ENCODE data around the gene PRKAR1A. TPM values are rescaled to one million over a fixed set of nuclear protein-coding genes. Genes with fewer than 3 reads are reported as not detected.

Gene PRKAR1A
- polyA plus RNA-seq (2013, experiment 1 of 2) = 179 TPM
- polyA plus RNA-seq (2013, experiment 2 of 2) = 150 TPM

DNA sequence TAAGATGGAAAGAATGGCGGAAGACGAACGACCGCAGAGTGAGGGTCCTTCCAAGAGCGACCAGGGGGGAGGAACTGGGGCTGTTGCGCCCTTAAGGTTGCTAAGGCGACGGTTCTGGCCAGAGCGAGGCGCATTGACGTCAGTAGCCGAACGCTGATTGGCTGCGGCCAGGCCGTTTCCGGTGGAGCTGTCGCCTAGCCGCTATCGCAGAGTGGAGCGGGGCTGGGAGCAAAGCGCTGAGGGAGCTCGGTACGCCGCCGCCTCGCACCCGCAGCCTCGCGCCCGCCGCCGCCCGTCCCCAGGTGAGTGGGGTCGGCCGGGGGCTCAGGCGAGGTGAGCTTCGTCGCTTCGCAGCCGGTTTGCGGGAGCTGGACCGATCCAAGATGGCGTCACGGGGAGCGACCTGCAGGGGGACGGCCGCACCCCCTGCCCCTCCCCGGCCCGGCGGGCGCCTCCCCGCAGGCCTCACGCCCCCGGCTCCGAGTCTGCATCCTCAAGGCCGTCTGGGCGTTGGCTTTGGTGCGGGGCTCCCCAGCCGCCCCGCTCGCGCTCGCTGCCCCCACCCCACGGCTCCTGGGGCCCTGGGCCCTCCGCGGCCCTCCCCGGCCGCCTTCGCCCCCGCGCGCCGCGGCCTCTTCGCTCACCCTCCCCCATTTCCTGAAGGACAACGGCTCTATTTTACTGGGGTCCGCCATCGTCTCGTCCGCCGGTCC is at the start of gene PRKAR1A:
TSS of gene PRKAR1A (plus strand) at position 184 of the 713 bp plus-strand sequence. CDS start 2,970 bp downstream, outside the sequence.
- peaks cover 16% of the 10 kb centered on the region for H3K4me1 ChIP-seq (ENCODE audit: control insufficient read depth, insufficient read depth, low read length, poor library complexity, severe bottlenecking)
- H3K4me3 ChIP-seq (ENCODE audit: extremely low read depth, insufficient read depth, low read length, poor library complexity, severe bottlenecking) = peak within 1 kb of the TSS; percentile 83
- 0 to 1% methylated on average over 68 to 72 of the region's 81 CpGs for WGBS, 2 experiments (ENCODE audit: insufficient coverage in 2 of 2)
- H3K27ac ChIP-seq (ENCODE audit: low read depth, low read length, severe bottlenecking) = peak within 1 kb of the TSS; percentile 98
- H3K9me3 ChIP-seq (ENCODE audit: control insufficient read depth, low read length) = peaks cover 5% of the 10 kb centered on the region
- H3K36me3 ChIP-seq (ENCODE audit: control insufficient read depth, insufficient read depth, low read length) = peaks cover 25% of the 10 kb centered on the region

DNA sequence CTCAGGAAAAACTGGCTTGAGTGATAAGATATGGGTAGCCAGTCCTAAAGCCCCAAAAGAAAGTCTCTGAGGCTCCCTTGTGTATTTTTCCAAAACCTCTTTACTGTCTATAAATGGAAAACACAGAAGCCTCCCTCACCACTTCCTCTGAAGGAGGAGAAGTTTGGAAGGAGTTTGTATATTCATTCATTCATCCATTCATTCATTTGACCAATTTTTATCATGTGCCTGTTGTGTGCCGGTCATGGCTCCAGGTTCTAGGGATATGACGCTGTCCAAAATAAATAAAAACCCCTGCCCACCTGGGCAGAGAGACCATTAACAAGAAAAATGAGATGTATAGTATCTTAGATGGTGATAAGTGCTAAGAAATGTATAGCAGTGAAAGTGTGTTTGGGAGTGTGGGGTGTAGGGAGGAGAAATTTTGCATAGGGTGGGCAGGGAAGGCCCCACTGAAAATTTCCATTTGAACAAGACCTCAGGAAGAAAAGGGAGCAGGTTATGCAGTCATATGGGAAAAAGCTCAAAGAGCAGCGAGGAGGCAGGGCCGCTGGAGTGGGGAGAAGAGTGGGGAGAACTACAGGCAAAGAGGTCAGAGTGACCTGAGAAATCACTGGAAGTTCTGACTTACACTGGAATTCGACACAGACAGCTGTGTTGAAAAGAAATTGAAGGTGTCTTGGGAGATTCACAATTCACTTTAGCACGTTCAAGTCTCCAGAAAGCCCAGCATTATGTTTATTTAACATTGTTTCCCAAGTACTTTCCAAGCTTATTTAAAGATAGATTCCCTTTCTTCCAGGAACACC is 48.8 kb upstream of the PRKAR1A start:
- Histone ChIP-seq H3K4me1 (ENCODE audit: control insufficient read depth, insufficient read depth, low read length, poor library complexity, severe bottlenecking) (peaks cover 14% of the 10 kb centered on the region), H3K27ac (ENCODE audit: low read depth, low read length, severe bottlenecking) (no peak overlapping the region), H3K4me3 (ENCODE audit: extremely low read depth, insufficient read depth, low read length, poor library complexity, severe bottlenecking) (no peak overlapping the region), H3K9me3 (ENCODE audit: control insufficient read depth, low read length) (no peaks in the 10 kb centered on the region), H3K36me3 (ENCODE audit: control insufficient read depth, insufficient read depth, low read length) (no peaks in the 10 kb centered on the region)
- 73 to 74% methylated on average over 3 of the region's 6 CpGs for WGBS, 2 experiments (ENCODE audit: insufficient coverage in 2 of 2)

DNA sequence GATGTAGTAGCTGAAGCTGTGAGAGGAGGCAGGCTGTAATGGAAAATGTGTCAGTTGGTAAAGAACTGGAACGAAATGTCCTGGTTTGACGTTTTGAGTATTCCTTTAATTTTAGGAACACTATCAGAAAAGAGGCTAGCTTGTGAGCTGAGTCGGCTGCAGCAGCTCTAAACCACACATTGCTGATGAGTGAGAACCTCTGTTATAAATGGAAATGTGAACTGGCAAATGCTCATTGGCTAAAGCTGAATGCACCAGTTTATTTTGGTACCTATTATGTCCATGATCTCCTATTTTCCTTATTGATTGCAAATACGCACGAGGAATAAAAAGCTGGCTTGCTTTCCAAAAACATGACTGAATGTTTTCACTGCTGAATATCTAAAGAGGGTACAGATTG is 43.9 kb upstream of the PRKAR1A start:
- H3K4me1 ChIP-seq (ENCODE audit: control insufficient read depth, insufficient read depth, low read length, poor library complexity, severe bottlenecking) = peaks cover 12% of the 10 kb centered on the region
- no peaks in the 10 kb centered on the region for H3K36me3 ChIP-seq (ENCODE audit: control insufficient read depth, insufficient read depth, low read length)
- peak overlapping the region; percentile 73 for H3K27ac ChIP-seq (ENCODE audit: low read depth, low read length, severe bottlenecking)
- WGBS, 2 experiments (ENCODE audit: insufficient coverage in 2 of 2) = 72 to 100% methylated on average over 4 to 5 of the region's 5 CpGs
- H3K9me3 ChIP-seq (ENCODE audit: control insufficient read depth, low read length) = no peaks in the 10 kb centered on the region
- no peak overlapping the region for H3K4me3 ChIP-seq (ENCODE audit: extremely low read depth, insufficient read depth, low read length, poor library complexity, severe bottlenecking)

DNA sequence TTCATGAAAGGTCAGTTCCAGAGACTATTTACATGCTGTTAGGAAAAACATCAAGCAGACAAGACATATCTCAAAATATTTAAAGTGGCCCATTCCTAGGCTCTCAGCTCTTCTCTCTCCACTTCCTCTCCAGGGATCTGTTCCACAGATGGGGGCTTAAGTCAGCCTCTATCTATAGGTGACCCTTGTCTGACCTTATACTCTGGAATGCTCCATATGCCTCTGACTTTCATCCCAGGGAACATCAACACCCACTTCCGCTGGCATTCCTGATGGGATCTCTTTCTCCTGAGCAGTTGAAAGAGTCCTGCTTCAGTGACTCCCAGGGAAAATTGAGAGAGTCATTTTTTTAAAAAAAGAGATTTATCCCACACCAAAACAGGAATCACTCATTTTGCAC is 43.4 kb upstream of the PRKAR1A start:
- no peak overlapping the region for H3K4me3 ChIP-seq (ENCODE audit: extremely low read depth, insufficient read depth, low read length, poor library complexity, severe bottlenecking)
- H3K4me1 ChIP-seq (ENCODE audit: control insufficient read depth, insufficient read depth, low read length, poor library complexity, severe bottlenecking) = peaks cover 12% of the 10 kb centered on the region
- no peaks in the 10 kb centered on the region for H3K36me3 ChIP-seq (ENCODE audit: control insufficient read depth, insufficient read depth, low read length)
- H3K27ac ChIP-seq (ENCODE audit: low read depth, low read length, severe bottlenecking) = peak overlapping the region; percentile 73
- no CpG with 5 or more reads among the region's 1 CpG for WGBS, 2 experiments (ENCODE audit: insufficient coverage in 2 of 2)
- no peaks in the 10 kb centered on the region for H3K9me3 ChIP-seq (ENCODE audit: control insufficient read depth, low read length)

DNA sequence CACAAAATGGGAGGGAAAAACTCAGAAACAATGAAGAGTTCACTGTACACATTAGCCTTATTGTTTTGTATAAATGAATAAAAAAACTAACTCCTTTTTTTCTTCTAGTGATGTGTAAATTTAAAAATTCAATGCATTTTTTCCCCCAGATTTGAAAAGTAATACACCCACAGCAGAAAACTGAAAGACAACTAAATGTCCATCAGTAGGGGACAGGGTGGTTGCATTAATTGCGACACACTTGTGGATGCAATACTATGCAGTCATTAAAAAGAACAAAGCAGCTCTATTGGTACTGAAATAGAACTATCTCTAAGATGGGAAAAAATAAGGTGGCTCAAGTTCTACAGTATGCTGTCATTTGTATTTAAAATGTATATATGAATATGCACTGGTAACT is 41.3 kb upstream of the PRKAR1A start:
- Histone ChIP-seq H3K9me3 (ENCODE audit: control insufficient read depth, low read length) (no peaks in the 10 kb centered on the region), H3K27ac (ENCODE audit: low read depth, low read length, severe bottlenecking) (no peak overlapping the region), H3K36me3 (ENCODE audit: control insufficient read depth, insufficient read depth, low read length) (no peaks in the 10 kb centered on the region), H3K4me3 (ENCODE audit: extremely low read depth, insufficient read depth, low read length, poor library complexity, severe bottlenecking) (no peak overlapping the region), H3K4me1 (ENCODE audit: control insufficient read depth, insufficient read depth, low read length, poor library complexity, severe bottlenecking) (peaks cover 12% of the 10 kb centered on the region)
- 100% methylated on average over 1 of the region's 1 CpG; no CpG with 5 or more reads in 1 of the 2 experiments for WGBS, 2 experiments (ENCODE audit: insufficient coverage in 2 of 2)

DNA sequence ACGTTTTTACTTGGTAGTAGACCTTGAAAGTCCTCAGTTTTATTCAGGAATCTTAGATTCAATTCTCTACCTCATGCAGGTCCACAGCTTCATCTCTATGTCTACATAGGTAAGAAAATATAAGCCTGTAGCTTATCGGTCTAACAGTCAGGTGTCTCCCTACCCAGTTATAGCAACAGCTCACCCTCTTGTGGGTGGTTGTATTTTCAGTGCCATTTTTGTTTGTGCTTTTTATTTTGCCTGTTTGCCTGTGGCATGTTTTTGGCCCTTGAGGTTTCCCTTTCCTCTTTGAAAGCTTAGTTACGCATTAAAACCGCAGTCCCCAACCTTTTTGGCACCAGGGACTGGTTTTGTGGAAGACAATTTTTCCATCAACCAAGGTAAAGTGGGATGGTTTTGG is 31.3 kb upstream of the PRKAR1A start:
- H3K4me1 ChIP-seq (ENCODE audit: control insufficient read depth, insufficient read depth, low read length, poor library complexity, severe bottlenecking) = no peaks in the 10 kb centered on the region
- H3K4me3 ChIP-seq (ENCODE audit: extremely low read depth, insufficient read depth, low read length, poor library complexity, severe bottlenecking) = no peak overlapping the region

DNA sequence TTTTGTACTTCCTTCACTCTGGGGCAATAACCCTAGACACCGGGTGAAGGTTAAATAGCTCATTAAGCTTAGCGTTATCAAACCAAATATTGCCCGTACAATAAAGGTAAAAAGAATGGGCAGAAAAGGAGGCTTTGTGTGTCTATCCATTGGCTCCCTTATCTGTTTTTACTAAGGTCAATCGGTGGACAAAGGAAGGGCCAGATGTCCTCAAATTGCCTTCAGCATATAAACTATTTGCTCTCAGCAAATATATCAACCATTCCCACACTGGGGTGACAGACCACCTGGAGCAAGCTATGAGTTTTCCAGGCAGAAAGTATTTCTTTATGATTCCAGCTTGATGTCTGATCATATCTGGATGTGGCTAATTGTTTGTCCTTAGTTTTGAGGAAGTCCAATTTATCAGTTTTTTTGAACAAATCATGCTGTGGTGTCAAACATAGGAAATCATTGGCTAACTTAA is 29.6 kb upstream of the PRKAR1A start:
- Histone ChIP-seq H3K4me1 (ENCODE audit: control insufficient read depth, insufficient read depth, low read length, poor library complexity, severe bottlenecking) (no peaks in the 10 kb centered on the region), H3K36me3 (ENCODE audit: control insufficient read depth, insufficient read depth, low read length) (no peaks in the 10 kb centered on the region), H3K4me3 (ENCODE audit: extremely low read depth, insufficient read depth, low read length, poor library complexity, severe bottlenecking) (no peak overlapping the region), H3K27ac (ENCODE audit: low read depth, low read length, severe bottlenecking) (no peak overlapping the region), H3K9me3 (ENCODE audit: control insufficient read depth, low read length) (no peaks in the 10 kb centered on the region)
- 91 to 100% methylated on average over 1 to 4 of the region's 4 CpGs for WGBS, 2 experiments (ENCODE audit: insufficient coverage in 2 of 2)

More for the DNA sequence above, 31.3 kb upstream of the PRKAR1A start:
- Histone ChIP-seq H3K36me3 (ENCODE audit: control insufficient read depth, insufficient read depth, low read length) (no peaks in the 10 kb centered on the region), H3K9me3 (ENCODE audit: control insufficient read depth, low read length) (no peaks in the 10 kb centered on the region), H3K27ac (ENCODE audit: low read depth, low read length, severe bottlenecking) (no peak overlapping the region)
- 83% methylated on average over 1 of the region's 4 CpGs; no CpG with 5 or more reads in 1 of the 2 experiments for WGBS, 2 experiments (ENCODE audit: insufficient coverage in 2 of 2)

DNA sequence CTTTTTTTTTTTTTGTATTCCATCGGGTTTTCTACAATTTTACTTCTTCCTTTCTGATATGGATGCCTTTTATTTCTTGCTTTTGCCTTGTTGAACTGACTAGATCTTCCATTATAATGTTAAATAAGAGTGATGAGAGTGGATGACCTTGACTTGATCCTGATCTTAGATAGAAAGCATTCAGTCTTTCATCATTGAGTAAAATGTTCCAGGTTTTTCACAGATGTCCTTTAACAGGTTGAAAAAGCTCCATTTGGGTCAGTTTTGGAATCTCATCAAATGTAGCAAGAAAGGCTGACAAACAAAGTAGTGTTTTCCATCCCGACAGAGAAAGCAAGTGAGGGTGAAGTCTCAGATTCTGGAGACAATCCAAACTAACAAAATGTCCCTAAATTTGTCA is 27.8 kb upstream of the PRKAR1A start:
- Histone ChIP-seq H3K27ac (ENCODE audit: low read depth, low read length, severe bottlenecking) (no peak overlapping the region), H3K4me3 (ENCODE audit: extremely low read depth, insufficient read depth, low read length, poor library complexity, severe bottlenecking) (no peak overlapping the region), H3K9me3 (ENCODE audit: control insufficient read depth, low read length) (no peaks in the 10 kb centered on the region), H3K4me1 (ENCODE audit: control insufficient read depth, insufficient read depth, low read length, poor library complexity, severe bottlenecking) (no peaks in the 10 kb centered on the region), H3K36me3 (ENCODE audit: control insufficient read depth, insufficient read depth, low read length) (no peaks in the 10 kb centered on the region)
- WGBS, 2 experiments (ENCODE audit: insufficient coverage in 2 of 2) = no CpG with 5 or more reads among the region's 2 CpGs

DNA sequence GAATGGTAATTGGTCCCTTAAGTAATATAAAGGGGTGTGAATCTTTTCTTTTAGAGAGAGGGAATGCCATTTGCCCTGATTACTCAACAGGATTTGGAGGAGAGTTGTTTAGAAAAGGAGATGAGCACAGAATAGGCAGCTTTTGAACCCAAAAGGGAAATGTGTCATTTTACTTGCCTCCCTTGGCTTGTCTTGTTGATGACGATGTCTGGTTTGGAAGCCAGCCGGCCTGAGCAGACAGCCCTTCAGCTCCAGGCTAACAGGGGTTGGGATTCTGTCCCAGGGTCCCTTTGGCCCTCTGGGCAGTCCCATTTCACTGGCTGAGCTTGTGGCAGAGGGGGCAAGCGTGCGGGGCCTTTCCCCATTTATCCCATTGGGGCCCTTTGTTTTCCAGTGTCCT is 22.3 kb upstream of the PRKAR1A start:
- WGBS, 2 experiments (ENCODE audit: insufficient coverage in 2 of 2) = 82 to 83% methylated on average over 4 of the region's 4 CpGs
- Histone ChIP-seq H3K4me3 (ENCODE audit: extremely low read depth, insufficient read depth, low read length, poor library complexity, severe bottlenecking) (no peak overlapping the region), H3K27ac (ENCODE audit: low read depth, low read length, severe bottlenecking) (no peak overlapping the region)

DNA sequence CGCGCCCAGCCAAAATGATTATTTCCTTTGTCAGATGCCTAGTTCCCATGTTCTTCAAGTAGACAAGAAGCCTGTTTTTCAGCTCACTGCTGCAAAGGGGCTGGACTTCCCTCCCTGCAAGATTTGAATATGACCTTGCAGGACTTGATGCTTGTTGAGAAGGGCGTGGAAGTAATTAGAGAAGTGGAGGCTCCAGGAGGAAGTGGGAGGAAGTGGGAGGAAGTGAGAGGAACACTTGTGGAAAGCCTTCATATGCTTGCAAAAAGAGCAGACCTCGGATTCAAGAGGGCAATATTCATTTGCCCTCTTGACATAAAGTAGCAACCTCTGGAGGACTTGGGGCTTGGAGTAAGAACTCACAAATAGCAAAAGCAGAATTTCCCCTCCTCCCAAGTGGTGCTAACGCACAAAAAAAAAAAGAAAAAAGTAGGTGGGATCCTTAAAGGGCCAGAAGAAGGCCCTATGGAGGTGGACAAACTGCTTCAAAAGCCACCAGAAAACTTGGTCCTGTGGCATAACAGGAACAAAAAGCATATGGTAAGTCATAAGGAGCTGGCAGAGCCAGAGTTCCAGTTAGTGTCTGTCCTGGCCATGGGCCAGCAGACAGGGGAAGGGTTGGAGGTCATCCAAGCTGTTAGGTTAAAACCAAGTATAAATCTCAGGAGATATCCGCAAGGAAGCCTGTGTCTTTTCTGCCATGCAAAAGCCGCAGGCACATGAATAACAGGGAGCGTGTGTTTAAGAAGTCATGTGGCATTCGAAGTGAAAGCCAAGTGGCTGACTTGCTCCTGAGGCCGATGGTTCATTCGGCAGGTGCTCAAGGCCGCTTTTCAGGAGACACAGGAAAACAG is 20.6 kb upstream of the PRKAR1A start:
- Histone ChIP-seq H3K4me1 (ENCODE audit: control insufficient read depth, insufficient read depth, low read length, poor library complexity, severe bottlenecking) (no peaks in the 10 kb centered on the region), H3K36me3 (ENCODE audit: control insufficient read depth, insufficient read depth, low read length) (no peaks in the 10 kb centered on the region), H3K27ac (ENCODE audit: low read depth, low read length, severe bottlenecking) (no peak overlapping the region), H3K9me3 (ENCODE audit: control insufficient read depth, low read length) (no peaks in the 10 kb centered on the region), H3K4me3 (ENCODE audit: extremely low read depth, insufficient read depth, low read length, poor library complexity, severe bottlenecking) (no peak overlapping the region)
- WGBS, 2 experiments (ENCODE audit: insufficient coverage in 2 of 2) = 89 to 94% methylated on average over 9 to 11 of the region's 12 CpGs

More for the DNA sequence above, 22.3 kb upstream of the PRKAR1A start:
- Histone ChIP-seq H3K9me3 (ENCODE audit: control insufficient read depth, low read length) (no peaks in the 10 kb centered on the region), H3K36me3 (ENCODE audit: control insufficient read depth, insufficient read depth, low read length) (no peaks in the 10 kb centered on the region), H3K4me1 (ENCODE audit: control insufficient read depth, insufficient read depth, low read length, poor library complexity, severe bottlenecking) (no peaks in the 10 kb centered on the region)

All from mesodermal cell (in vitro differentiated cells).